Measurements from ENCODE around the gene PTPRH.

GRCh38 chr19:55173186-55173713, 36.1 kb downstream of the PTPRH start:
- TF ChIP-seq, protein P1, sequence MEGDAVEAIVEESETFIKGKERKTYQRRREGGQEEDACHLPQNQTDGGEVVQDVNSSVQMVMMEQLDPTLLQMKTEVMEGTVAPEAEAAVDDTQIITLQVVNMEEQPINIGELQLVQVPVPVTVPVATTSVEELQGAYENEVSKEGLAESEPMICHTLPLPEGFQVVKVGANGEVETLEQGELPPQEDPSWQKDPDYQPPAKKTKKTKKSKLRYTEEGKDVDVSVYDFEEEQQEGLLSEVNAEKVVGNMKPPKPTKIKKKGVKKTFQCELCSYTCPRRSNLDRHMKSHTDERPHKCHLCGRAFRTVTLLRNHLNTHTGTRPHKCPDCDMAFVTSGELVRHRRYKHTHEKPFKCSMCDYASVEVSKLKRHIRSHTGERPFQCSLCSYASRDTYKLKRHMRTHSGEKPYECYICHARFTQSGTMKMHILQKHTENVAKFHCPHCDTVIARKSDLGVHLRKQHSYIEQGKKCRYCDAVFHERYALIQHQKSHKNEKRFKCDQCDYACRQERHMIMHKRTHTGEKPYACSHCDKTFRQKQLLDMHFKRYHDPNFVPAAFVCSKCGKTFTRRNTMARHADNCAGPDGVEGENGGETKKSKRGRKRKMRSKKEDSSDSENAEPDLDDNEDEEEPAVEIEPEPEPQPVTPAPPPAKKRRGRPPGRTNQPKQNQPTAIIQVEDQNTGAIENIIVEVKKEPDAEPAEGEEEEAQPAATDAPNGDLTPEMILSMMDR (IDR thresholded peaks at IDR 0.05), result no peak
- TF ChIP-seq POLR2A (IDR thresholded peaks at IDR 0.05; ENCODE audit: low read depth), result no peak
- TF ChIP-seq POLR2AphosphoS5 (IDR thresholded peaks at IDR 0.05), result no peak
